Measurements from ENCODE around the gene NAB1.

DNA sequence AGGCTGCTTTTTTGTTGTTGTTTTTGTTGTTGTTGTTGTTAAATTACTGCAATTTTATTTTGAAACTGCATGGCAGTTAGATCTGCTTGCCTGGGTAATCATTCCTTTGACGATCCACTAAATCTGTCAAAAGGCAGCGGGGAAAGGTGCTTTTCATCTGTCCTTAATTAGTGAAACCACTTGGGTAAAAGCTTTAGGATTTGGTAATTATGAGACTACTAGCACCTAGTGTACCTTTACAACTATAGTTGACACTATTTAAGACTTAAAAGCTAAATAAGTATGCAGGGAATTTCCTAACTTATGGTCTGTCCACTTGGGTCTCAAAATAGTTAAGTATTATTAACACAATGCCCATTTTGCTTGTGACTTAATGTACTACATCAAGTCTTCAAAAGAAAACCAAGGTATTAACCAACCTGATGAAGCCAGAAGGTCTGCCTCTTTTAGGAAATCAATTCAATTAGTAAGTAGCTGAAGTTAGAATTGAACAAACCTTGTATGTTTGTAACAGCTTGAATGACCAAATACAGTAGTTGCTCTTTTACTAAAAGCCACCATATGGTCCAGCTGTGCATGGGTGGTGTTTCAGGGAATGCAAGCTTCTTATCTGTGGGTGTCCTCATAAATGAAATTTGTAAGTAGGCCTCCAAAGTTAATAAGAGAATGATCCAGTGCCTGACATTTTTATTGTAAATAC is 44.8 kb downstream of the NAB1 start:
- TF ChIP-seq SPI1 (IDR thresholded peaks at IDR 0.05; ENCODE audit: low read depth, low read length) (no peak), POLR2AphosphoS5 (IDR thresholded peaks at IDR 0.05; ENCODE audit: low read depth, low read length) (no peak), POLR2A (IDR thresholded peaks at IDR 0.05; ENCODE audit: low read depth, low read length) (no peak), TAF1 (IDR thresholded peaks at IDR 0.05; ENCODE audit: low read depth, low read length) (no peak), PAX5 (IDR thresholded peaks at IDR 0.05; ENCODE audit: insufficient read depth, low read length, severe bottlenecking) (no peak), POU2F2 (IDR thresholded peaks at IDR 0.05; ENCODE audit: low read depth, low read length) (no peak)
